Tibial artery (tissue), 4 donors: ENCODE results near the gene MYOF.

Experiments
- DNase-seq, 2 donors: peaks; one replicate each; pipeline ENCODE4 v3.0.0-alpha.2; 2019
- H3K27ac ChIP-seq, 2 donors: fragments of 200-600 bp; sonication (generic) in 1 of 2; 1 replicate in 1 of 2; 2 replicates in 1 of 2; pipeline ENCODE4 v1.5.1; 2018 to 2019; ENCODE audit warnings: mild to moderate bottlenecking in 1 of 2
- H3K27me3 ChIP-seq, 2 donors: fragments of 200-600 bp; sonication (generic) in 1 of 2; one replicate each; pipeline versions ENCODE4 v1.5.1 to v1.6.0; 2016 to 2019
- H3K36me3 ChIP-seq, 3 donors: fragments of 200-600 bp; sonication (generic) in 2 of 3; one replicate each; pipeline ENCODE4 v1.5.1; 2016 to 2019; ENCODE audit warnings: mild to moderate bottlenecking in 2 of 3
- H3K4me1 ChIP-seq, 4 donors: fragments of 200-600 bp; sonication (generic) in 2 of 4; 1 replicate in 3 of 4; 2 replicates in 1 of 4; pipeline ENCODE4 v1.5.1; 2016 to 2019
- H3K4me3 ChIP-seq, 2 donors: fragments of 200-600 bp; sonication (generic) in 1 of 2; 1 replicate in 1 of 2; 2 replicates in 1 of 2; pipeline ENCODE4 v1.5.1; 2018 to 2019; ENCODE audit warnings: mild to moderate bottlenecking in 2 of 2
- H3K9me3 ChIP-seq, 3 donors: fragments of 200-600 bp; sonication (generic) in 1 of 3; one replicate each; pipeline ENCODE4 v1.5.1; 2016 to 2019
- CTCF ChIP-seq, 2 experiments: fragments of 200-600 bp in 1 of 2; fragments of 450-650 bp in 1 of 2; IDR thresholded peaks; one replicate each; pipeline ENCODE4 v1.5.1; 2017 to 2019; ENCODE audit warnings: antibody characterized with exemption in 2 of 2, mild to moderate bottlenecking in 1 of 2, moderate library complexity in 1 of 2
- intact Hi-C: fragments of 100-400 bp; cut with DNase I; formaldehyde crosslinking; loops from one replicate; pipeline ENCODE4 v1.15.0; 2023; ENCODE audit warnings: low total_unique reads

The MYOF gene

GRCh38 chr10:93415693-93416092, 66.4 kb downstream of the MYOF start:
- intact Hi-C loops = no loop called here
- Histone ChIP-seq H3K36me3 (peaks cover 0 to 26% (median 17%) of the 10 kb centered on the region in 3 donors), H3K4me1 (peaks cover 0 to 30% (median 19%) of the 10 kb centered on the region in 4 donors)

GRCh38 chr10:93413252-93413689, 68.9 kb downstream of the MYOF start:
- Histone ChIP-seq H3K27ac (no peak overlapping the region), H3K9me3 (no peaks in the 10 kb centered on the region), H3K4me1 (peaks cover 0 to 10% (median 5%) of the 10 kb centered on the region in 4 donors), H3K27me3 (no peaks in the 10 kb centered on the region), H3K36me3 (peaks cover 5 to 47% (median 35%) of the 10 kb centered on the region in 3 donors), H3K4me3 (no peak overlapping the region)
- TF ChIP-seq CTCF (IDR thresholded peaks at IDR 0.05) = no peak
- no peak for DNase-seq
- intact Hi-C loops = no loop called here

More at GRCh38 chr10:93415693-93416092, 66.4 kb downstream of the MYOF start:
- DNase-seq = no peak
- H3K27ac ChIP-seq = no peak overlapping the region
- TF ChIP-seq CTCF (IDR thresholded peaks at IDR 0.05) = no peak
- no peaks in the 10 kb centered on the region for H3K27me3 ChIP-seq
- no peak overlapping the region for H3K4me3 ChIP-seq
- no peaks in the 10 kb centered on the region for H3K9me3 ChIP-seq

GRCh38 chr10:93412801-93413200, 69.3 kb downstream of the MYOF start:
- Histone ChIP-seq H3K9me3 (no peaks in the 10 kb centered on the region), H3K4me3 (no peak overlapping the region), H3K4me1 (peaks cover 0 to 9% (median 3%) of the 10 kb centered on the region in 4 donors), H3K36me3 (peaks cover 5 to 52% (median 40%) of the 10 kb centered on the region in 3 donors), H3K27ac (no peak overlapping the region), H3K27me3 (no peaks in the 10 kb centered on the region)
- intact Hi-C loops = no loop called here
- no peak for DNase-seq
- no peak for TF ChIP-seq CTCF (IDR thresholded peaks at IDR 0.05)

- peaks cover 0 to 9% (median 0%) of the 10 kb centered on the region in 4 donors for H3K4me1 ChIP-seq
- intact Hi-C loops = no loop called here
- no peaks in the 10 kb centered on the region for H3K9me3 ChIP-seq
- no peak overlapping the region for H3K27ac ChIP-seq
- H3K27me3 ChIP-seq = no peaks in the 10 kb centered on the region
- H3K4me3 ChIP-seq = no peak overlapping the region
- H3K36me3 ChIP-seq = peaks cover 5 to 51% (median 41%) of the 10 kb centered on the region in 3 donors
- TF ChIP-seq CTCF (IDR thresholded peaks at IDR 0.05) = no peak
- DNase-seq = no peak
Measured at GRCh38 chr10:93410697-93411348, 71.3 kb downstream of the MYOF start.

- Histone ChIP-seq H3K27me3 (no peaks in the 10 kb centered on the region), H3K27ac (no peak overlapping the region), H3K36me3 (peaks cover 9 to 50% (median 46%) of the 10 kb centered on the region in 3 donors), H3K4me1 (peaks cover 0 to 13% (median 0%) of the 10 kb centered on the region in 4 donors), H3K4me3 (no peak overlapping the region), H3K9me3 (no peaks in the 10 kb centered on the region)
- TF ChIP-seq CTCF (IDR thresholded peaks at IDR 0.05) = no peak
- DNase-seq = no peak
- intact Hi-C loops = no loop called here
Measured at GRCh38 chr10:93408783-93409182, 73.4 kb downstream of the MYOF start.
